H54 (cell line): ENCODE data around the gene MAD1L1.

Source experiments
- DNase-seq: peaks from one replicate; pipeline ENCODE4 v3.0.0; 2011; ENCODE audit warnings: low spot score, mixed read lengths; ENCODE audit not compliant: insufficient read length
- FAIRE-seq: peaks from 3 replicates; lab custom pipeline; 2011; peaks lifted over from hg19 to GRCh38; lab: Jason Lieb, UNC
- POLR2A ChIP-seq: IDR thresholded peaks from 2 replicates; pipeline ENCODE4 v1.6.1; 2011; ENCODE audit warnings: low read depth, mild to moderate bottlenecking, low read length

Gene MAD1L1

DNA sequence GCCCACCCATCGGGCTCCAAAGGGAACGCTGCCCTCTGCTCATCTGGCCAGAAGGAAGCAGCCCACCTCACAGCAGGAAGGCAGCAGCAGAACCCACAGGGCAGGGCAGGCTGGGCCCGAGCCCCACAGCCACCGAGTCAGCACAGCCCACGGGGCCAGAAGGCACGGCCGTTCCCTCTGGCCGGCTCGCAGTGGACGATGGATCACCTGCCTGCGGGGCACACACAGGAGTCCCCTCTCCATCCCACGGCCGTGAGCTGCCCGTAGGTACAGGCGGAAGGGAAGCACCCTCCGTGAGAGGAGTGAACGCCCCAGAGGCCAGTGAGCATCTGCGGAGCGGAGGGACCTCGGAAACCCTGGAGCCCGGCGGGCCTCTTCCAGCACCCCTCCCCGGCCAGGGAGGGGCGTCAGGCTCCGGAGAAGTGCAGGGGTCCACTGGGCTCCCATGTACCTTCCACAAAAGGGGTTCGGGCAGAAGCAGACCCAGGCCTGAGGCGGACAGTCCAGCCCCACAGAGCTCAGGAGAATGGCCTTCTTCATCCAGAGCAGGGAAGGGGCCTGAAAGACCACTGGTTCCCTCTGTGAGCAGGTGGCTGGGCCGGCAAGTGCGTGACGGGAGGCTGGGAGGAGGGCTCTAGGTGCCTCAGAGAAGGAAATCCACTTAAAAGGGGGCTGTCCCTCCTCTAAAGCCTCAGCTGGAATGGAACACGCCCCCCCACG lies 20.9 kb upstream of the MAD1L1 start:
- no peak for DNase-seq
- TF ChIP-seq POLR2A: no peak
- no peak for FAIRE-seq

DNA sequence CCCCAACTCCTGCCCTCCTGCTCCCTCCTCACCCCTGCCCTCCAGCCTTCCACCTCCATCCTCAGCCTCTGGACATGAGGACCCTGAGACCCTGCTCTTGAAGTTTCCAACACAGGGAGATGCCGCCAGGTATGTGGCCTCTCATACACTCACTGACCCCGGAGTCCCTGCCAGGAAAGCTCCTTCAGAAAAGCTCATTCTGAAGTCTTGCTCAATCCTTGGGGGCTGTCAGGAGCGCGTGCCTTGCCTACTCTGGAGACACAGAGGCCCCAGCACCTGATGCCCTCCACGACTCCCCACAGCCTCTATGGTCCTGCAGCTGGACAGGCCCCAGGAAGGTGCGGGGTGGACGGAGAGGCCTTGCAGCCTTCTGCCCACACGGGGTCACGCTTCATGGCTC lies 20.3 kb upstream of the MAD1L1 start:
- no peak for FAIRE-seq
- no peak for TF ChIP-seq POLR2A
- no peak for DNase-seq

DNA sequence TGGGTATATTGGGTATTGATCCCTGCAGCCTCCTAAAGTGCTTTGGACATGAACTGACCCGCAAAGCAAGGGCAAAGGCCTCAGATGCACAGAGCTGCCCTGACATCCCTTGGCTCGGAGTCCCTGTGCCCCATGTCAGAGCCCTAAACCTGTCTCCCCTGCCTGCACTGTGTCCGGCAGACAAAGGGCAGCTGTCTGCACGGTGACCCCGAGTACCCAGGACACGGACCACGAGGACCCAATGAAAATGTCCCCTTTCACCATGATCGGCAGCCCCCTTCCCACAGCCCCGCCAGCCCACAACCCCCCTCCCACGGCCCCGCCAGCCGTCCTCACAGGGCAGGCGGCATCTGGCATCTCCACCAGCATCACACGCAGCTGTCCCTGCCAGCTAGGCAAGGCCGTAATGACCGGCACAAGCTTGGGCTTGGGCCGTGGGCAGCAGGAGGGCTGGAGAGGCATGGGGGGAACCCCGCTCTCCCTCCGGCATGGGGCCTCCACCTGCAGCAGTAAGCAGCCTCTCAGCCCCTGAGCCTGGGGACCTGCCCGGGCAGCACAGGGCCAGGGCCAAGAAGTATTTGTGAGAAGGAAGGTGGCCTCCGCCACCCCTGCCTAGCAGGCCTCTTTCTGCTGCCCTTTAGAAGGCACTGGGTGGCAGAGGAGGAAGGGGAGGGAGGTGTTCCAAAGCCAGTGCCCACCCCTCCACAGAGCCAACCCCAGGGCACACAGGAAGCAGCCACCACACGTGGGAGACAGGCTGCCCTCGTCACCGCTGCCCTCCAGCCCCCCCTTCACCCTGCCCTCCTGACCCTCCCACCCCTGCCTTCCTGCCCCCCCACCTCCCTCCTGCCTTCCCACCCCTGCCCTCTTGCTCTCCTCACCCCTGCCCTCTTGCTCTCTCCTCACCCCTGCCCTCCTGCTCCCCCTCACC lies 19.4 kb upstream of the MAD1L1 start:
- TF ChIP-seq POLR2A: no peak
- FAIRE-seq (no peak), DNase-seq (no peak)

DNA sequence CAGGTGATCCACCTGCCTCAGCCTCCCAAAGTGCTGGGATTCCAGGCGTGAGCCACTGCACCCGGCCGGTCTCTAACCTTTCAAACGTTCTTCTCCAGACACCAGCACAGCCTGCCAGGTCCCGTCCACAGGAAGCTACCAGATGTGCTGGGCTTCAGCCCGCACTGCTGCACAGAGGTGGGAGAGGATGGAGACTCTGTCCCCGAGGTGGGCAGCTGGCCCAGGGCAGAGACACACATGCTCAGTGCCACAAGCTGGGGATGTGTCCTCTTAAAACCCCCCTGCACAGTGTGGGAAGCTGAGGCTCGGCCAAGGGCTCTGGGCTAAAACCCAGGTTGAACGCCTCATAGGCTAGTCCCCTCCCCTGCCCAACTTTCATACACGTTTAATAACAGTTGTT lies 18.6 kb upstream of the MAD1L1 start:
- no peak for TF ChIP-seq POLR2A
- DNase-seq (no peak), FAIRE-seq (no peak)

DNA sequence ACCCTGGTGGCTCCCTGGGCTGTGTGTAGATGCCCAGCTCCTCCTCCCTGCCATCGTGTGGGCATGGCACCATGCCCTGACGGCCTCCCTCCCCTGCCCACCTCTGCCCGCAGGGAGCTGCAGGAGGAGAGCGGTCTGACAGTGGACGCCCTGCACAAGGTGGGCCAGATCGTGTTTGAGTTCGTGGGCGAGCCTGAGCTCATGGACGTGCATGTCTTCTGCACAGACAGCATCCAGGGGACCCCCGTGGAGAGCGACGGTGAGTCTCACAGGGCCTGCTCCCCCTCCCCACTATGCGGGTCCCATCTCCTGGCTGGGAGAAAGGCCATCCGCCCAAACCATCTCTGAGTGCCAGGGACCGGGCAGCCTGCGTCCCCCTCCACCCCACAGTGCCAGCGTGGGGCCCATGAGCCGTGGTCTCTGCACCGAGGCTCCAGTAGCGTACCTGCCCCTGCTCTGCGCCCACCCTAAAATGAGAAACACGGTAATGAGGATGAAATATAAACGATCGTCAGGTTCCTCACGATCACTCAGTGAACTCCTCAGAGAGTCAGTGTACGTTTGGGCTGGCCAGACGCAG lies 17.1 kb upstream of the MAD1L1 start:
- DNase-seq: no peak
- no peak for FAIRE-seq
- TF ChIP-seq POLR2A: no peak

DNA sequence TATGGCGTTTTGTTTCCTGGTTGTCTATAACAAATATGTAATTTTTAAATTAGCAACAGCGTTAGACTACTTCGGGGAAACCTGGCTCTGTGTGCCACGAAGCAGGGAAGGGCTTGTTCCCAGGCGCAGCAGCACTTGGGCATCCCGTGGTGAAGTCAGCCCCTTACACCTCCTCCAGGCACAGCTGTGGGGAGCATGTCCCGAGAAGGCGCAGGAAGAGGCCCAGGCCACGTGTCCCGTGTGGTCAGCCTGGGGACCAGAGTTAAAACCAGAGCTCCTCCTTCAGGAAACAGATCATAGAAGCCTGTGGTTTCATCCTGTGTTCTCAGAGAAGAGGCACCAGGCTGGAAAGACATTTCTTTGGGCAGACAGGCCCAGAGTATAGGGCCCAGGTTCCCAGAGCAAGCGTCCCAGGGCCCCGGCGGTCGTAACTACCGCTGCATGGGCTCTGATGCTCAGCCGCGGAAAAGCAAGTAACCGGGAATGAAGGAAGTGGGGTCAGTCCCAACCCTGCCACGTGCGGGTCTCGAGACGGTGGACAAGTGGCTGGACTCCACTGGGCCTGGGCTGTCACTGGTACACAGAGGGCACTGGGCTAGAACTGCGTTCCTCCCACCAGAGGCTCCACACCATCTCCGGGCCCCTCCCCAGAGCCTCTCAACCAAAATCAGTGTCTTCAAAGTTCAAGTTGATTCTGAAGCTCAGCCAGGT lies 16.4 kb upstream of the MAD1L1 start:
- TF ChIP-seq POLR2A: peak; percentile 65; the same call in 1 of the 2 replicates
- FAIRE-seq: peak; percentile 65
- DNase-seq: peak; percentile 100

DNA sequence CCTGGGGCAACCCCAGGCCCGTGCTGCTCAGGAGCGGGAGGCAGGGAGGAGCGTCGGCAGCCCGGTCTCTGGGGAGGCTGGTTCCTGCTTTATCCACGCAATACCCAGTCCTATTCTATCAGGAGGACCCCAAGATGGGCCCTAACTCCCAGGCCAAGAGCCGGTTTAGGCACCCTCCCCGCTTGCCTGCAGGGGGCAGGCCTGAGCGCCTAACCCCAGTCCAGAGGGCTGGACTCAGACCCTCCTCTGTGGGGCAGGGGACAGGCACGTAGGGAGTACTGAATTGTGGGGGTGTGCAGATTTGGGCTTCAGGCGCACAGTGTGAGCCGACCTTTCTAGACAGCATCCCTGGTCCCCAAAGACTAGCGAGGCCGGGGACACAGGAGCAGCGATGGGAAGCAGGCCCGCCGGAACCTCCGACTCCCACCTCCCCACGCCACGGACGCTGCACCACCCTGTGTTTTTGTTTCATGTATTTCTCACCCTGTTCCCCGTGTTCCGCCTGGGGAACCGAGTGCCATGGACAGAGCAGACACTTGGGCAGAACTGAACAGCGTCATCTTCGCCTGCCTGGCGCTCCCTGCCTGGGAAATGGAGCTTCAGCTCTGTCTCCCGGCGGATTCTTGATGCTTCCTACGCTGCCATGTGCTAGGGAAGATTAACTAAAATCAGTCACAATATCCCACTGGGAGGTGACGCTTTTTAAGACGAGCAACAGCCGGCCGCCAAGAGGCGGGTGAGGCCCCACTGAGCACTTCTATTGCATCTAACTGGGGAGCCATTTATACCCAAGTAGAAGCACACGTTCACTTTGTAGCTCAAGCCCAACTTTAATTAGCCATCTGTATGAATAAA lies 14.6 kb upstream of the MAD1L1 start:
- no peak for TF ChIP-seq POLR2A
- DNase-seq (no peak), FAIRE-seq (no peak)

DNA sequence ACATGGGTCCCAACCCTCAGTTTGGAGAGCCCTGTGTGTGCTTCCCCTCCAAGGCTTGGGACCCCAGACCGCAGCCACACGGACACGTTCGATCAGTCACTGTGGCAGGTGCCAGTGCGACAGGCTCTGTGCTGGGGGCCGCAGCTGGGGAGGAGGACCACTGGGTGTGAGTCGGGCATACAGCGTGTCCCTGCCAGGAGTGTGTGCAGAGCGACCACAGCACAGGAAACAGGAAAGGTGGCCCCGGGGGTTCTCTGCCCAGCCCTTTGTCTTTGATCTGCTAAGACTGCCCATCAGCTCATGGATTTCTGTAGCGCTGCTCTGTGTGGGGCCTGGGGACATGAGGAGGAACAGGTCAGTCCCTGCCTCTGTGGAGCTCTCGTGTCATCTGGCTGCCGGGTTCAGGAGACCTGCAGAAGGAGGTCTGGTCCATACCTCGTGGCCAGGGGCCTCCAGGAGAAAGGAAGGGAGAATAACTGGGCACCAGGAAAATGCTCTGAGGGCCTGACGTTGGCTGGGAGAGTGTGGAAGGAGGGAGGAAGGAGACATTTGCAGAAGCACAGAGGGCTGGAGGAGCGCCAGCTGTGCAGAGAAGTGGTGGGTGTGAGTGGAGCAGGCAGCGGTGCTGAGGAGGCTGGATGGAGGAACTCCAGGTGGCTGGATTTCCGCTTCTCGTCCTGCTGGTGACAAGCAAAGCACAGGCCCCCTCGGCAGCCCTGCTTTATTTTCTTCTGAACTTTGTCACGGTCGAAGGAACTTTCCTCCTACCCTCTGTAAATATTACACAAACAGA lies 13.3 kb upstream of the MAD1L1 start:
- DNase-seq: no peak
- no peak for FAIRE-seq
- no peak for TF ChIP-seq POLR2A

DNA sequence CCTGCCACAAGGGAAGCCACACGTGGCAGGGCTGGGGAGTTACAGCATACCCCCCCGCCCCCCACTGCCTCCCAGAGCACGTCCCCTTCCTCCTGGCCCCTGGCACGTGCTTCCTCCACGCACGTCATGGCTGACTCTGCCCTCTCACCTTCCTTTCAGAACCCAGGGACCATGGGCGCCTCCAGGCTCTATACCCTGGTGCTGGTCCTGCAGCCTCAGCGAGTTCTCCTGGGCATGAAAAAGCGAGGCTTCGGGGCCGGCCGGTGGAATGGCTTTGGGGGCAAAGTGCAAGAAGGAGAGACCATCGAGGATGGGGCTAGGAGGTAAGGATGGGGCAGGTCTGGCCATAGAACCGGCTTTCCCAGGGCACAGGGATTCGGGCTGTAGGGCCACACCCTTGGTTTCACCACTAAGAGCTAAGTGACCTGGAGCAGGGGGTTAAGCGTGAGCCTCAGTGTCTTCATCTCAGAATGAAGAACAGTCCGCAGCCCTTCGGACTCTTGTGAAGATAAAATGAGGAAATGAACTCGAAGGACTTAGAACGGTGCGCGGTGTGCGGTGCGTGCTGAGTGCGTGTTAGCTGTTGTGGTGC lies 11.8 kb upstream of the MAD1L1 start:
- TF ChIP-seq POLR2A: no peak
- no peak for FAIRE-seq
- DNase-seq: no peak

DNA sequence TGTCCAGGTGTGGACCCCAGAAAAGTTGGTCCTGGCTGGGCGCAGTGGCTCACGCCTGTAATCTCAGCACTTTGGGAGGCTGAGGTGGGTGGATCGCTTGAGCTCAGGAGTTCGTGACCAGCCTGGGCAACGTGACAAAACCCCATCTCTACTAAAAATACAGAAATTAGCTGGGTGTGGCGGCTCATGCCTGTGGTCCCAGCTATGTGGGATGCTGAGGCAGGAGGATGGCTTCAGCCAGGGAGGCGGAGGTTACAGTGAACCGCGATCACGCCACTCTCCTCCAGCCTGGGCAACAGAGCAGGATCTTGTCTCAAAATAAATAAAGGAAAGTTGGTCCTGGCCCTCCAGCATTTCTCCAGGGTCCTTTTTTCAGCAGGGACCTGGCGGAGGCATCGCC lies 10.7 kb upstream of the MAD1L1 start:
- TF ChIP-seq POLR2A: no peak; the same call in none of the 2 replicates
- FAIRE-seq: no peak
- no peak for DNase-seq

DNA sequence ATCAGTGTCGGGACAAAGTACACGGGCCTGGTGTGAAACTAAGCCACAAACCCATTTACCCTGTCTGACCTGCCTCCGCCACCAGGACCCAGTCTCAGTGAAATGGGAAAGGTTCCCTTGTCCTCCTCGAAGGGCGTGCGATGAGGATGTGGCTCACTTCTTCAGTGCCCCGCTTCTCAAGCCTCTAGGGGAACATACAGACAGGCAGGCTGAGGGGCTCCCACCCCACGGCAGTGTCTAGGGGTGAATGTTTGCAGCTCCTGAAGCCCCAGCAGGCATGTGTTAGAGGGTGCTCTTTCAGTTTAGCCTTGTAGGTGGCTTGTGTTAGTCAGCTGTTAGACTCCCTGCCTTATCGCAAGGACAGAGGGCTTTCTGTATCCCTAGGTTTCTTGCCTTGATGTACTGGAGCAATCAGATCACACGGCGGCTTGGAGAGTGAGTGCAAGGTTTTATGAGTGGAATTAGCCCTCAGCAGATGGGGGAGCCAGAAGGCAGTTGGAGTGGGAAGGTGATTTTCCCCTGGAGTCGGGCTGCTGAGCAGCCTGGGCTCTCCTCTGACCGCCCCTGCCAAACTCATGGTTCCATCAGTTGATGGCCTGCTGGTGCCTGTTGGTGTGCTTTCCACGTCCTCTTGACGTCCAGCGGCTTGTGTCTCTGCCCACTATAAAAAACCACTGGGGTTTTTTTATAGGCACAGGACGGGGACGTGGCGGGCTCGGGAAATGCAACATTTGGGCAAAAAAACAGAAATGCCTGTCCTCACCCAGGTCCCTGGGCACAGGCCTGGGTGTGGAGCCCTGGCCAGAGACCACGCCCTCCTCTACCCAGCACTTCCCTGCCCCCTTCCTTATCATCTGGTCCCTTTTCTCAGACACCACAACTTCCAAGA lies 10.0 kb upstream of the MAD1L1 start:
- TF ChIP-seq POLR2A: 0 out of 2 replicates have a peak, but pooled peaks have one; percentile 9
- FAIRE-seq (no peak), DNase-seq (peak; percentile 65)
